D721Med (cell line): ENCODE results near the gene RYR1.
"Not testable (repeated sequence)": the region's sequence is repeated elsewhere in the genome, so short reads cannot be mapped to it uniquely, and the experiment has no call there.

ENCODE experiments used
- DNase-seq: peaks from one replicate; pipeline ENCODE4 v3.0.0; 2011; ENCODE audit warnings: low spot score; ENCODE audit not compliant: insufficient read length
- FAIRE-seq: peaks from 2 replicates; lab custom pipeline; 2011; peaks lifted over from hg19 to GRCh38; lab: Jason Lieb, UNC
- TF ChIP-seq, protein P1 (sequence below): IDR thresholded peaks from 2 replicates; pipeline ENCODE4 v1.5.1; 2012; ENCODE audit warnings: mild to moderate bottlenecking, control low read depth; ENCODE audit not compliant: insufficient read depth; ENCODE audit errors: missing control alignments

Gene RYR1

DNA sequence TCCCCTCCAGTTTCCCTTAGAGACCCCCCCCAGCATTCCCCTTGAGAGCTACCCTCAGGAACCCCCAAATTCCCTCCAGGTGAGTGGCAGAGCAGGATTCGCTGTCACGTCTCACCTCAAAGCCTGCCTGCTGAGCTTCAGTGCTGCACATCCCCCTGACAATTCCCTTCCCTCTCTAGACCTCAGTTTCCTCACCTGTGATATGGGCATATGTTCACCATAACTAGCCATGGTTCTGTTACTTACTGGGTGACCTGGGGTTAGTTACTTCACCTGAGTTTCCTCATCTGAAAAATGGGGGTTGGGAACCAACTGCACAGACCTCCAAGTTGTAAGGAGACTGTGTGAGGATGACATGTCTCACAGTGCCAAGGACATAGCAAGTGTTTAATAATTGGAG is 75.5 kb downstream of the RYR1 start:
- FAIRE-seq: no peak
- TF ChIP-seq, protein P1, sequence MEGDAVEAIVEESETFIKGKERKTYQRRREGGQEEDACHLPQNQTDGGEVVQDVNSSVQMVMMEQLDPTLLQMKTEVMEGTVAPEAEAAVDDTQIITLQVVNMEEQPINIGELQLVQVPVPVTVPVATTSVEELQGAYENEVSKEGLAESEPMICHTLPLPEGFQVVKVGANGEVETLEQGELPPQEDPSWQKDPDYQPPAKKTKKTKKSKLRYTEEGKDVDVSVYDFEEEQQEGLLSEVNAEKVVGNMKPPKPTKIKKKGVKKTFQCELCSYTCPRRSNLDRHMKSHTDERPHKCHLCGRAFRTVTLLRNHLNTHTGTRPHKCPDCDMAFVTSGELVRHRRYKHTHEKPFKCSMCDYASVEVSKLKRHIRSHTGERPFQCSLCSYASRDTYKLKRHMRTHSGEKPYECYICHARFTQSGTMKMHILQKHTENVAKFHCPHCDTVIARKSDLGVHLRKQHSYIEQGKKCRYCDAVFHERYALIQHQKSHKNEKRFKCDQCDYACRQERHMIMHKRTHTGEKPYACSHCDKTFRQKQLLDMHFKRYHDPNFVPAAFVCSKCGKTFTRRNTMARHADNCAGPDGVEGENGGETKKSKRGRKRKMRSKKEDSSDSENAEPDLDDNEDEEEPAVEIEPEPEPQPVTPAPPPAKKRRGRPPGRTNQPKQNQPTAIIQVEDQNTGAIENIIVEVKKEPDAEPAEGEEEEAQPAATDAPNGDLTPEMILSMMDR: no peak
- no peak for DNase-seq

DNA sequence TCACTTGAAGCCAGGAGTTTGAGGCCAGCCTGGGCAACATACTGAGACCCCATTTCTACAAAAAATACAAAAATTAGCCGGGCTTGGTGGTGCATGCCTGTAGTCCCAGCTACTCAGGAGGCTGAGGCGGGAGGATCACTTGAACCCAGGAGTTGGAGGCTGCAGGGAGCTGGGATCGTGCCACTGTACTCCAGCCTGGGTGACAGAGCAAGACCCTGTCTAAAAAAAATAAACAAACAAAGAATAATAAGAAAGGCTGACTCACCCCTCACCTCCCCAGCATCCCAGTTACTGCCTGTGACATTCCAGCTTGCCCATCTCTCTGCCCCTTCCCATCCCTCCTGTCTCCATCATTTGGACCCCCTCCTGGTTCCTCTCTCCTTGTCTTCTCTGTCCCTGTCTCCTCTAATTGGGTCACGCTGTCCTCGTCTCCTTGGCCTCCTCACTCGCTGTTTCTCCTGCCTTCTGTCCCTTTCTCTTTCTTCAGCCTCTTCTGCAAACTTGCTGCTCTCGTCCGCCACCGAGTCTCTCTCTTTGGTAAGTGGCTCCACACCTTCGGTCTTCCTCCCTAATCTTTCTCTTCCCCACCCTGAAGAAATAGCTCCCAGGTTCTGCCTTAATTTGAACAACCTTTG is 77.7 kb downstream of the RYR1 start:
- TF ChIP-seq, protein P1: no peak
- DNase-seq: no peak
- no peak for FAIRE-seq

DNA sequence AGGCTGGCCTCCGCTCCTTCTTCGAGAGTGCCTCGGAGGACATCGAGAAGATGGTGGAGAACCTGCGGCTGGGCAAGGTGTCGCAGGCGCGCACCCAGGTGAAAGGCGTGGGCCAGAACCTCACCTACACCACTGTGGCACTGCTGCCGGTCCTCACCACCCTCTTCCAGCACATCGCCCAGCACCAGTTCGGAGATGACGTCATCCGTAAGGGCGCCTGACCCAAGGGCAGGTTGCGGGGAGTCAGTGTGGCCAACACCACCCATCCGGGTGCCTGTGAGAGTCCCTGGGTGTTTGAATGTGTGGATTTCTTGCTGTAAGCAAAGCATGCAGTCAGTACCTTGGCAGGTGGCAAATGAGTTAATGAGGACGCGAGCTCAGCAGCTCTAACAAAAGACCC is 78.8 kb downstream of the RYR1 start:
- FAIRE-seq (no peak), DNase-seq (no peak)
- TF ChIP-seq, protein P1: no peak

DNA sequence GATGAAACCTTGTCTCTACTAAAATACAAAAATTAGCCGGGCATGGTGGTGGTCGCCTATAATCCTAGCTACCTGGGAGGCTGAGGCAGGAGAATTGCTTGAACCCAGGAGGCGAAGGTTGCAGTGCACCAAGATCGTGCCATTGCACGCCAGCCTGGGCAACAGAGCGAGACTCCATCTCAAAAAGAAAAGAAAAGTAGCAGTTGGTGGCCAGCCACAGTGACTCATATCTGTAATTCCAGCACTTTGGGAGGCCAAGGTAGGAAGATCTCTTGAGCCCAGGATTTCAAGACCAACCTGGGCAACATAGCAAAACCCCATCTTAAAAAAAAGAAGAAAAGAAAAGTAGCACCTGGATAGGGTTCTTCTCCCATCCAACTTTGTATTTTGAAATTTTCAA is 79.7 kb downstream of the RYR1 start:
- not testable (repeated sequence) for FAIRE-seq, DNase-seq

DNA sequence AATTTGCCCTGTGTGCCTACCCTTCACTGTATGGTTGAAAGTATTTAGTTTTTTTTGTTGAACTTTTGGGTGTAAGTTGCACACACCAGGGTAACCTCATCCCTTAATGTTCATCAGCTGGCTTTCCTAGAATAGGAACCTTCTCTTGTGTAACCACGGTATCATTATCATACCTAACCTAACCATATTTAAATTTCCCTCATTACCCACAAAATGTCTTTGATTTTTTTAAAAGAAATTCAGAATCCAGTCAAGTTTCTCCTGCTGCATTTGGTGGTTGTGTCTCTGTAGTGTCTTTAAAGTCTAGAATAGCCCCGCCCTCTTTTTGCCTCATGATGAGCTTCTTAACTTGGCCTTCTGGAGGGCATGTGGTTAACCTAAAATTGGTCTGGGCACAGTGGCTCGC is 80.3 kb downstream of the RYR1 start:
- FAIRE-seq (no peak), DNase-seq (no peak)
- TF ChIP-seq, protein P1: no peak

DNA sequence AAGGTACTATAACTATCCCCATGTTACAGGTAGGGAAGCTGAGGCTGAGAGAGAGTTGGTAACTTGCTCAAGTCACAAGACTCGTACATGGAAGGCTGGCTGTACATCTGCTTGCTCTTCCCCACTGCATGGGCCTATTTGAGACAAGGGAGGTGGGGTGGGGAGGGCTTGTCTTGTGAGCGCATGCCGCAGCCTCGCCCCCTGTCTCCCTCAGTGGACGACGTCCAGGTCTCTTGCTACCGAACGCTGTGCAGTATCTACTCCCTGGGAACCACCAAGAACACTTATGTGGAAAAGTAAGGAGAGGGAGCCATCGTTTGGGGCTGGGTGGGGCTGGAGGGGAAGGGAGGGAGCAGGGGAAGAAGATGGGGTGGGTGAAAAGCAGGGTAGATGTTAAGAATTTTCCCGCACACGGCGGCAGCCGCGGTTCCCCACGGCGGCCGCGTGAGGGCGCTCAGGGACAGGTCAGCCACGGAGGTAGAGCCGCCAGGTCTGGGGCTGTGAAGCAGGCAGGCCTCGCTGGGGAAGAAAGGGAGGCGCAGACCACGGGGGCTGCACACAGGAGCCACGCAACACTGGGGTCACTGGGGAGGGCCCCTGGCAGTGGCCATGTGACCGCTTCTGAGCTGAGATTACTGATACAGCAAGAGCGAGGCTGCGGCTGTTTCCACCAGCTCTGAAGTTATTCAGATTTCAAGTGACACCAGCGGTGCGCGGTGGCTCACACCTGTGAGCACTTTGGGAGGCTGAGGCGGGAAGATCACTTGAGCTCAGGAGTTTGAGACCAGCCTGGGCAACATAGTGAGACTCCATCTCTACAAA is 81.5 kb downstream of the RYR1 start:
- TF ChIP-seq, protein P1: peak; percentile 78
- DNase-seq (peak; percentile 94), FAIRE-seq (no peak)

DNA sequence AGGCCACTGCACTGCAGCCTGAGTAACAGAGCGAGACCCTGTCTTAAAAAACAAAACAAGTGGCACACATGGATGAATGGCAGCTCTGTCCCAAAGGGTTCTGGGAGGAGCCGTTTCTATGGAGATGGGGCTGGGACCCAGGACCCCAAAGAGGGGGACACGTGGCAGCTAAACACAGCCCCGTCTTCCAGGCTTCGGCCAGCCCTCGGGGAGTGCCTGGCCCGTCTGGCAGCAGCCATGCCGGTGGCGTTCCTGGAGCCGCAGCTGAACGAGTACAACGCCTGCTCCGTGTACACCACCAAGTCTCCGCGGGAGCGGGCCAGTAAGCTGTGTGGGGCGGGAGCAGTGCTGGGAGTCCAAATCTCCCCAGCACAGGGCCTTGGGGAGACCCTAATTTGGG is 82.4 kb downstream of the RYR1 start:
- FAIRE-seq: no peak
- TF ChIP-seq, protein P1: no peak
- no peak for DNase-seq
